WTC11 (cell line): Measurements from ENCODE around the gene MRFAP1L1. TPM values are rescaled to one million over a fixed set of nuclear protein-coding genes. Genes with fewer than 3 reads are reported as not detected.

Source experiments
- ATAC-seq: fragments of 200-7000 bp; cut with Tn5 transposase; 2 replicates; pipeline ENCODE4 v1.10.0; 2021; ENCODE audit warnings: mild to moderate bottlenecking, moderate library complexity
- CTCF ChIA-PET: fragments of 300-600 bp; sonication (Branson Sonifier 250); formaldehyde crosslinking; loops from one replicate; lab custom pipeline; 2021; ENCODE audit warnings: antibody characterized with exemption; lab: Charles Lee
- POLR2A ChIA-PET: fragments of 350-600 bp; sonication (Branson Sonifier 250); formaldehyde crosslinking; loops from one replicate; lab custom pipeline; 2021; ENCODE audit warnings: antibody characterized with exemption; lab: Charles Lee
- DNase-seq: peaks from one replicate; pipeline ENCODE4 v3.0.0; 2021; ENCODE audit warnings: low spot score
- H3K27ac Mint-ChIP-seq: 2 replicates; pipeline ENCODE4 v1.8.0; 2021; ENCODE audit warnings: mixed read lengths
- H3K27me3 Mint-ChIP-seq: 2 replicates; pipeline ENCODE4 v1.8.0; 2021; ENCODE audit warnings: low read depth, mild to moderate bottlenecking, moderate library complexity, mixed read lengths
- H3K36me3 Mint-ChIP-seq: 2 replicates; pipeline ENCODE4 v1.8.0; 2021; ENCODE audit warnings: mixed read lengths
- H3K4me1 Mint-ChIP-seq: 2 replicates; pipeline ENCODE4 v1.8.0; 2022; ENCODE audit warnings: mixed read lengths
- H3K4me3 Mint-ChIP-seq: 2 replicates; pipeline ENCODE4 v1.8.0; 2021; ENCODE audit warnings: mild to moderate bottlenecking, moderate library complexity, mixed read lengths
- H3K9me3 Mint-ChIP-seq: 2 replicates; pipeline ENCODE4 v1.8.0; 2021; ENCODE audit warnings: mixed read lengths
- CREM ChIP-seq: sonication (generic); formaldehyde crosslinking; IDR thresholded peaks from 2 replicates; pipeline ENCODE4 v1.8.1; 2022; ENCODE audit warnings: mild to moderate bottlenecking, missing genetic modification reagents, moderate library complexity
- ESRRA ChIP-seq: sonication (generic); formaldehyde crosslinking; IDR thresholded peaks from 2 replicates; pipeline ENCODE4 v1.8.1; 2022; ENCODE audit warnings: mild to moderate bottlenecking, missing genetic modification reagents, borderline replicate concordance
- FOXJ3 ChIP-seq: sonication (generic); formaldehyde crosslinking; IDR thresholded peaks from 2 replicates; pipeline ENCODE4 v1.9.0; 2021; ENCODE audit warnings: missing genetic modification reagents, mild to moderate bottlenecking, borderline replicate concordance
- FOXK1 ChIP-seq: sonication (generic); formaldehyde crosslinking; IDR thresholded peaks from 2 replicates; pipeline ENCODE4 v1.8.0; 2022; ENCODE audit warnings: mild to moderate bottlenecking, moderate library complexity, missing genetic modification reagents
- JUN ChIP-seq: sonication (generic); formaldehyde crosslinking; IDR thresholded peaks from 2 replicates; pipeline ENCODE4 v1.8.0; 2023; ENCODE audit warnings: mild to moderate bottlenecking, missing genetic modification reagents
- NFYB ChIP-seq: sonication (generic); formaldehyde crosslinking; conservative IDR thresholded peaks from 2 replicates; pipeline ENCODE4 v1.8.0; 2022; ENCODE audit warnings: low read depth, missing genetic modification reagents
- NR2C2 ChIP-seq: sonication (generic); formaldehyde crosslinking; IDR thresholded peaks from 2 replicates; pipeline ENCODE4 v1.8.0; 2022; ENCODE audit warnings: mild to moderate bottlenecking, missing genetic modification reagents
- RELA ChIP-seq: sonication (generic); formaldehyde crosslinking; IDR thresholded peaks from 2 replicates; pipeline ENCODE4 v1.8.1; 2022; ENCODE audit warnings: missing genetic modification reagents, mild to moderate bottlenecking, borderline replicate concordance
- RORB ChIP-seq: fragments of 250-450 bp; sonication (Bioruptor Pico); IDR thresholded peaks from 2 replicates; pipeline ENCODE4 v1.9.0; 2021; ENCODE audit warnings: mild to moderate bottlenecking
- SMAD4 ChIP-seq: sonication (generic); formaldehyde crosslinking; IDR thresholded peaks from 2 replicates; pipeline ENCODE4 v1.8.0; 2022; ENCODE audit warnings: mild to moderate bottlenecking, missing genetic modification reagents
- ZBTB21 ChIP-seq: sonication (generic); formaldehyde crosslinking; IDR thresholded peaks from 2 replicates; pipeline ENCODE4 v1.8.1; 2023; ENCODE audit warnings: mild to moderate bottlenecking, missing genetic modification reagents, borderline replicate concordance
- total RNA-seq: library from RNA; stranded (reverse); gene quantifications from 3 replicates; pipeline ENCODE4 v1.2.3, GENCODE V29; 2021
- TF ChIP-seq, protein P1 (sequence below): sonication (generic); formaldehyde crosslinking; IDR thresholded peaks from 2 replicates; pipeline ENCODE4 v1.8.0; 2022; ENCODE audit warnings: missing genetic modification reagents
- TF ChIP-seq, protein P2 (sequence below): fragments of 250-450 bp; sonication (Bioruptor Pico); IDR thresholded peaks from 2 replicates; pipeline ENCODE4 v1.8.0; 2021; ENCODE audit warnings: mild to moderate bottlenecking
- TF ChIP-seq, protein P3 (sequence below): sonication (generic); formaldehyde crosslinking; IDR thresholded peaks from 2 replicates; pipeline ENCODE4 v1.8.1; 2023; ENCODE audit warnings: mild to moderate bottlenecking, moderate library complexity, missing genetic modification reagents
- TF ChIP-seq, protein P4 (sequence below): sonication (generic); formaldehyde crosslinking; conservative IDR thresholded peaks from 2 replicates; pipeline ENCODE4 v1.8.1; 2022; ENCODE audit warnings: mild to moderate bottlenecking, missing genetic modification reagents
- TF ChIP-seq, protein P5 (sequence below): sonication (generic); formaldehyde crosslinking; IDR thresholded peaks from 2 replicates; pipeline ENCODE4 v1.8.0; 2022; ENCODE audit warnings: mild to moderate bottlenecking, missing genetic modification reagents
- TF ChIP-seq, protein P6 (sequence below): fragments of 250-450 bp; sonication (Bioruptor Pico); IDR thresholded peaks from 2 replicates; pipeline ENCODE4 v2.1.2; 2022; ENCODE audit warnings: mild to moderate bottlenecking, moderate library complexity
- TF ChIP-seq, protein P7 (sequence below): fragments of 250-450 bp; sonication (Bioruptor Pico); IDR thresholded peaks from 2 replicates; pipeline ENCODE4 v1.9.0; 2021; ENCODE audit warnings: mild to moderate bottlenecking
- TF ChIP-seq, protein P8 (sequence below): fragments of 200-600 bp; IDR thresholded peaks from 2 replicates; pipeline ENCODE4 v1.8.0; 2022; ENCODE audit warnings: antibody characterized with exemption

The MRFAP1L1 gene
- total RNA-seq, 1 experiment from 2014 or later = 54.4 TPM

DNA sequence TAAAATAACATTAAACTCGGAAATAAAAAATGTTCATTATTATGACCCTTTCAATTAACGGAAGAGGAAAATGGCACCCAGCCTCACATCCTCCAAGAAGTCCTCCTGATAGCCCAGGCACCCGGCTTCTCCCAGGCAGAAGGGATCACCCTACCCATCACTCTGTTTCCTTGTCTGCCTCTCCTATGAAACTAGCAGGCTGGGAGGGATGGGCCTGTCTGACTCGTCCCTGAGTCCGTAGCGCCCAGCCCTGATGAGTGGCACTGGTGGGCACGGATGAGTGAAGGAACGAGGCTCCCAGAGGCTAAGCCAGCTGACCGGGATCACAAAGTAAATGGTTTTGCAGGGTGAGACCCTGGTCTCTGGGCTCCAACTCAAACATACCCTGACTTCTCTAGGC is 44.2 kb upstream of the MRFAP1L1 start:
- POLR2A ChIA-PET = no interaction called here
- Mint-ChIP-seq H3K4me3 (no peak overlapping the region), H3K4me1 (0 out of 2 replicates have a peak, but pooled peaks cover 4% of the 10 kb centered on the region), H3K27ac (no peak overlapping the region), H3K27me3 (no peaks in the 10 kb centered on the region; the same call in 1 of the 2 replicates), H3K36me3 (no peaks in the 10 kb centered on the region), H3K9me3 (no peaks in the 10 kb centered on the region)
- CTCF ChIA-PET = interaction anchor here (0.8 kb wide), 1 partner anchor 29 kb away, joined by 3 read pairs; no protein-coding TSS in a partner anchor
- DNase-seq (no peak), ATAC-seq (no peak)
- TF ChIP-seq JUN (CRISPR knock-in tag) (no peak), SMAD4 (CRISPR knock-in tag) (no peak), FOXK1 (no peak), ZBTB21 (CRISPR knock-in tag) (no peak), FOXJ3 (no peak)
- TF ChIP-seq, protein P1, sequence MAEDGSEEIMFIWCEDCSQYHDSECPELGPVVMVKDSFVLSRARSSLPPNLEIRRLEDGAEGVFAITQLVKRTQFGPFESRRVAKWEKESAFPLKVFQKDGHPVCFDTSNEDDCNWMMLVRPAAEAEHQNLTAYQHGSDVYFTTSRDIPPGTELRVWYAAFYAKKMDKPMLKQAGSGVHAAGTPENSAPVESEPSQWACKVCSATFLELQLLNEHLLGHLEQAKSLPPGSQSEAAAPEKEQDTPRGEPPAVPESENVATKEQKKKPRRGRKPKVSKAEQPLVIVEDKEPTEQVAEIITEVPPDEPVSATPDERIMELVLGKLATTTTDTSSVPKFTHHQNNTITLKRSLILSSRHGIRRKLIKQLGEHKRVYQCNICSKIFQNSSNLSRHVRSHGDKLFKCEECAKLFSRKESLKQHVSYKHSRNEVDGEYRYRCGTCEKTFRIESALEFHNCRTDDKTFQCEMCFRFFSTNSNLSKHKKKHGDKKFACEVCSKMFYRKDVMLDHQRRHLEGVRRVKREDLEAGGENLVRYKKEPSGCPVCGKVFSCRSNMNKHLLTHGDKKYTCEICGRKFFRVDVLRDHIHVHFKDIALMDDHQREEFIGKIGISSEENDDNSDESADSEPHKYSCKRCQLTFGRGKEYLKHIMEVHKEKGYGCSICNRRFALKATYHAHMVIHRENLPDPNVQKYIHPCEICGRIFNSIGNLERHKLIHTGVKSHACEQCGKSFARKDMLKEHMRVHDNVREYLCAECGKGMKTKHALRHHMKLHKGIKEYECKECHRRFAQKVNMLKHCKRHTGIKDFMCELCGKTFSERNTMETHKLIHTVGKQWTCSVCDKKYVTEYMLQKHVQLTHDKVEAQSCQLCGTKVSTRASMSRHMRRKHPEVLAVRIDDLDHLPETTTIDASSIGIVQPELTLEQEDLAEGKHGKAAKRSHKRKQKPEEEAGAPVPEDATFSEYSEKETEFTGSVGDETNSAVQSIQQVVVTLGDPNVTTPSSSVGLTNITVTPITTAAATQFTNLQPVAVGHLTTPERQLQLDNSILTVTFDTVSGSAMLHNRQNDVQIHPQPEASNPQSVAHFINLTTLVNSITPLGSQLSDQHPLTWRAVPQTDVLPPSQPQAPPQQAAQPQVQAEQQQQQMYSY (CRISPR knock-in tag) = no peak
- TF ChIP-seq, protein P2, sequence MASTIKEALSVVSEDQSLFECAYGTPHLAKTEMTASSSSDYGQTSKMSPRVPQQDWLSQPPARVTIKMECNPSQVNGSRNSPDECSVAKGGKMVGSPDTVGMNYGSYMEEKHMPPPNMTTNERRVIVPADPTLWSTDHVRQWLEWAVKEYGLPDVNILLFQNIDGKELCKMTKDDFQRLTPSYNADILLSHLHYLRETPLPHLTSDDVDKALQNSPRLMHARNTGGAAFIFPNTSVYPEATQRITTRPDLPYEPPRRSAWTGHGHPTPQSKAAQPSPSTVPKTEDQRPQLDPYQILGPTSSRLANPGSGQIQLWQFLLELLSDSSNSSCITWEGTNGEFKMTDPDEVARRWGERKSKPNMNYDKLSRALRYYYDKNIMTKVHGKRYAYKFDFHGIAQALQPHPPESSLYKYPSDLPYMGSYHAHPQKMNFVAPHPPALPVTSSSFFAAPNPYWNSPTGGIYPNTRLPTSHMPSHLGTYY (CRISPR knock-in tag) = no peak

DNA sequence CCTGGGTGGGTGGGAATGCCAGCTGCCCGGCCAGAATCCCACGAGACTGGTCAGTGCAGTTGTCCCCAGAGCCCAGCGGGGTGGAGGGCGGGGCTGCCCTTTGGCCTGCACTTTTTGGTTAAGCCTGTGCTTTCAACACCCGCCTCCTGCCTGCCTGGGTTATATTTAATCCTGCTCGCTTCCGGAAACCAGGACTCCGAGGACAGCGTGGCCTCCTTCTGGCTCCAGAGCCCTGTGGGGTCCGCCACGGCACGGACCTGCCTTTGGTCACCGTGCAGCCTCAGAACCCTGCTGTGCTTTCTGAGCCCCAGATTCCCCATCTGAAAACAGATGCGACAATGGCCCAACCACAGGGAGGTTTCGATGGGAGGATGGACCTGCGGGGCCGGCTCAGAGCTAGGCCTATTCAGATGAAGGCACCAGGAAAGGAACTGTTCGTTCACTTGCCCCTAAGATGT is 43.5 kb upstream of the MRFAP1L1 start:
- CTCF ChIA-PET = no interaction called here
- ATAC-seq = no peak
- H3K9me3 Mint-ChIP-seq = no peaks in the 10 kb centered on the region
- H3K4me3 Mint-ChIP-seq = no peak overlapping the region
- no peak for DNase-seq
- no peak overlapping the region for H3K27ac Mint-ChIP-seq
- 0 out of 2 replicates have a peak, but pooled peaks cover 4% of the 10 kb centered on the region for H3K4me1 Mint-ChIP-seq
- POLR2A ChIA-PET = no interaction called here
- H3K36me3 Mint-ChIP-seq = no peaks in the 10 kb centered on the region
- no peaks in the 10 kb centered on the region; the same call in 1 of the 2 replicates for H3K27me3 Mint-ChIP-seq
- TF ChIP-seq, protein P3, sequence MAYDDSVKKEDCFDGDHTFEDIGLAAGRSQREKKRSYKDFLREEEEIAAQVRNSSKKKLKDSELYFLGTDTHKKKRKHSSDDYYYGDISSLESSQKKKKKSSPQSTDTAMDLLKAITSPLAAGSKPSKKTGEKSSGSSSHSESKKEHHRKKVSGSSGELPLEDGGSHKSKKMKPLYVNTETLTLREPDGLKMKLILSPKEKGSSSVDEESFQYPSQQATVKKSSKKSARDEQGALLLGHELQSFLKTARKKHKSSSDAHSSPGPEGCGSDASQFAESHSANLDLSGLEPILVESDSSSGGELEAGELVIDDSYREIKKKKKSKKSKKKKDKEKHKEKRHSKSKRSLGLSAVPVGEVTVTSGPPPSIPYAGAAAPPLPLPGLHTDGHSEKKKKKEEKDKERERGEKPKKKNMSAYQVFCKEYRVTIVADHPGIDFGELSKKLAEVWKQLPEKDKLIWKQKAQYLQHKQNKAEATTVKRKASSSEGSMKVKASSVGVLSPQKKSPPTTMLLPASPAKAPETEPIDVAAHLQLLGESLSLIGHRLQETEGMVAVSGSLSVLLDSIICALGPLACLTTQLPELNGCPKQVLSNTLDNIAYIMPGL (CRISPR knock-in tag) = no peak
- TF ChIP-seq RORB (CRISPR knock-in tag) (no peak), RELA (no peak), NR2C2 (no peak), NFYB (CRISPR knock-in tag) (no peak), ESRRA (CRISPR knock-in tag) (no peak), CREM (CRISPR knock-in tag) (no peak)
- TF ChIP-seq, protein P4, sequence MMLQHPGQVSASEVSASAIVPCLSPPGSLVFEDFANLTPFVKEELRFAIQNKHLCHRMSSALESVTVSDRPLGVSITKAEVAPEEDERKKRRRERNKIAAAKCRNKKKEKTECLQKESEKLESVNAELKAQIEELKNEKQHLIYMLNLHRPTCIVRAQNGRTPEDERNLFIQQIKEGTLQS (CRISPR knock-in tag) = no peak
- TF ChIP-seq, protein P5, sequence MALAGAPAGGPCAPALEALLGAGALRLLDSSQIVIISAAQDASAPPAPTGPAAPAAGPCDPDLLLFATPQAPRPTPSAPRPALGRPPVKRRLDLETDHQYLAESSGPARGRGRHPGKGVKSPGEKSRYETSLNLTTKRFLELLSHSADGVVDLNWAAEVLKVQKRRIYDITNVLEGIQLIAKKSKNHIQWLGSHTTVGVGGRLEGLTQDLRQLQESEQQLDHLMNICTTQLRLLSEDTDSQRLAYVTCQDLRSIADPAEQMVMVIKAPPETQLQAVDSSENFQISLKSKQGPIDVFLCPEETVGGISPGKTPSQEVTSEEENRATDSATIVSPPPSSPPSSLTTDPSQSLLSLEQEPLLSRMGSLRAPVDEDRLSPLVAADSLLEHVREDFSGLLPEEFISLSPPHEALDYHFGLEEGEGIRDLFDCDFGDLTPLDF (CRISPR knock-in tag) = no peak
- TF ChIP-seq, protein P6, sequence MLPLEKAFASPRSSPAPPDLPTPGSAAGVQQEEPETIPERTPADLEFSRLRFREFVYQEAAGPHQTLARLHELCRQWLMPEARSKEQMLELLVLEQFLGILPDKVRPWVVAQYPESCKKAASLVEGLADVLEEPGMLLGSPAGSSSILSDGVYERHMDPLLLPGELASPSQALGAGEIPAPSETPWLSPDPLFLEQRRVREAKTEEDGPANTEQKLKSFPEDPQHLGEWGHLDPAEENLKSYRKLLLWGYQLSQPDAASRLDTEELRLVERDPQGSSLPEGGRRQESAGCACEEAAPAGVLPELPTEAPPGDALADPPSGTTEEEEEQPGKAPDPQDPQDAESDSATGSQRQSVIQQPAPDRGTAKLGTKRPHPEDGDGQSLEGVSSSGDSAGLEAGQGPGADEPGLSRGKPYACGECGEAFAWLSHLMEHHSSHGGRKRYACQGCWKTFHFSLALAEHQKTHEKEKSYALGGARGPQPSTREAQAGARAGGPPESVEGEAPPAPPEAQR = no peak
- TF ChIP-seq, protein P7, sequence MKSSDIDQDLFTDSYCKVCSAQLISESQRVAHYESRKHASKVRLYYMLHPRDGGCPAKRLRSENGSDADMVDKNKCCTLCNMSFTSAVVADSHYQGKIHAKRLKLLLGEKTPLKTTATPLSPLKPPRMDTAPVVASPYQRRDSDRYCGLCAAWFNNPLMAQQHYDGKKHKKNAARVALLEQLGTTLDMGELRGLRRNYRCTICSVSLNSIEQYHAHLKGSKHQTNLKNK (CRISPR knock-in tag) = no peak
- TF ChIP-seq, protein P8, sequence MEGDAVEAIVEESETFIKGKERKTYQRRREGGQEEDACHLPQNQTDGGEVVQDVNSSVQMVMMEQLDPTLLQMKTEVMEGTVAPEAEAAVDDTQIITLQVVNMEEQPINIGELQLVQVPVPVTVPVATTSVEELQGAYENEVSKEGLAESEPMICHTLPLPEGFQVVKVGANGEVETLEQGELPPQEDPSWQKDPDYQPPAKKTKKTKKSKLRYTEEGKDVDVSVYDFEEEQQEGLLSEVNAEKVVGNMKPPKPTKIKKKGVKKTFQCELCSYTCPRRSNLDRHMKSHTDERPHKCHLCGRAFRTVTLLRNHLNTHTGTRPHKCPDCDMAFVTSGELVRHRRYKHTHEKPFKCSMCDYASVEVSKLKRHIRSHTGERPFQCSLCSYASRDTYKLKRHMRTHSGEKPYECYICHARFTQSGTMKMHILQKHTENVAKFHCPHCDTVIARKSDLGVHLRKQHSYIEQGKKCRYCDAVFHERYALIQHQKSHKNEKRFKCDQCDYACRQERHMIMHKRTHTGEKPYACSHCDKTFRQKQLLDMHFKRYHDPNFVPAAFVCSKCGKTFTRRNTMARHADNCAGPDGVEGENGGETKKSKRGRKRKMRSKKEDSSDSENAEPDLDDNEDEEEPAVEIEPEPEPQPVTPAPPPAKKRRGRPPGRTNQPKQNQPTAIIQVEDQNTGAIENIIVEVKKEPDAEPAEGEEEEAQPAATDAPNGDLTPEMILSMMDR = no peak
- TF ChIP-seq, protein P1 (CRISPR knock-in tag) = no peak
